ENCODE data around the gene THBS1. TPM values are rescaled to one million over a fixed set of nuclear protein-coding genes. Genes with fewer than 3 reads are reported as not detected.

The THBS1 gene
- total RNA-seq, 2 experiments from 2014 or later = 9.5 to 10.5 TPM

DNA sequence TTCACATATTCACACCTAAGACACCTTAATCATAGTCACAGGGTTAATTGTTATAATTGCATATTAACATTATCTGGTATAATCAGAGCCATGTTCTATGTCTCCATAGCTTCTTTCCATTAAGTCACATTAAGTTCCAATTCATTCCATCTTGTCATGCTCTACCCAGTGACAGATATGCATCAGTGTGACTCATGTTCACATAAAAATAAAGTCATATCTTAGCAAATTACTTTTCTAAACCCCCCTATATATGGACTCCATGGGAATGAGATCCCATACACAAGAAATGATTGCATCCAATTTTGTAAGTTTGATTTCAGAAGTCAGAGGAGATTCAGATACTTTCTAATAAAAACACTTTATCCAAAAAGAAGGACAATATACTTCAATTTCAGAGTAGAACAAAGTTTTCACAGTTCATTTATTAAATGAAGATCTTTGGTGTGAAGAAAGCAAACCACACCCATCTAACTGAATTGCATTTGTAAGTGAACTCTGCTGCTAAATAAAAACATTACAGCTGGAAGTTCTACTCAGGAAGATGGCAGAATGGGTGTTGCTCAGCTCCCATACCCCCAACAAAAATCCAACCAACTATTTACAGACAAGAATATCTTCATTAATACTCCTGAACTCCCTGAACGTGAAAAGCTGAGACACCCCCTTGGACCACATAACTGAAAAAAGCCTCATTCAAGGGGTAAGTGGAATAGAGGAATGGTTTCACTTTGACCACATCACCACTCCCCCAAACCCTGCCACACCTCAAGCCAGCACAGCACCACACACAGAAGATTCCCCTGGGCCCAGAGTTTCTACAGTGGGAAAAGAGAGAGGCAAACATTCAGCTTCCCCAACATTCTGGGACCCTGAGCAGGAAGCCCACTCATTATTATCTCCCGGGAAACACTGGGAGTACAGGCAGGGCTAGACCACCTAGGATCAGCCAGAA is 27.6 kb downstream of the THBS1 start:
- H3K27ac ChIP-seq (ENCODE audit: low read depth in 1 of 2, low read length in 2 of 2) = no peak overlapping the region
- peaks cover 14% of the 10 kb centered on the region for H3K9me3 Mint-ChIP-seq
- no peak for TF ChIP-seq CTCF (IDR thresholded peaks at IDR 0.05)
- no peak overlapping the region for H3K4me3 Mint-ChIP-seq
- ATAC-seq (ENCODE audit: poor library complexity) (no peak), DNase-seq (no peak)
- intact Hi-C loops (cut with DNase I, micrococcal nuclease) = no loop called here
- no peaks in the 10 kb centered on the region for H3K4me1 ChIP-seq (ENCODE audit: insufficient read depth, low read length)
- no peaks in the 10 kb centered on the region for H3K27me3 ChIP-seq (ENCODE audit: control insufficient read depth in 1 of 2, insufficient read depth in 2 of 2, low read length in 2 of 2)
- H3K36me3 ChIP-seq (ENCODE audit: insufficient read depth, low read length) = no peaks in the 10 kb centered on the region
- H3K36me3 Mint-ChIP-seq (ENCODE audit: low read depth) = peaks cover 9% of the 10 kb centered on the region
- H3K4me1 Mint-ChIP-seq (ENCODE audit: low read depth) = no peaks in the 10 kb centered on the region
- H3K27ac Mint-ChIP-seq = no peak overlapping the region
- ChIA-PET POLR2A (no interaction called here), CTCF (interaction anchor here (1.0 kb wide), 1 partner anchor 114 kb away, joined by 3 read pairs; no protein-coding TSS in a partner anchor)
- no peak overlapping the region for H3K4me3 ChIP-seq (ENCODE audit: low read length)
- peaks cover 4% of the 10 kb centered on the region for H3K27me3 Mint-ChIP-seq
- peaks cover 17 to 22% of the 10 kb centered on the region in 2 experiments for H3K9me3 ChIP-seq (ENCODE audit: control insufficient read depth in 1 of 2, insufficient read depth in 1 of 2, low read length in 2 of 2)

DNA sequence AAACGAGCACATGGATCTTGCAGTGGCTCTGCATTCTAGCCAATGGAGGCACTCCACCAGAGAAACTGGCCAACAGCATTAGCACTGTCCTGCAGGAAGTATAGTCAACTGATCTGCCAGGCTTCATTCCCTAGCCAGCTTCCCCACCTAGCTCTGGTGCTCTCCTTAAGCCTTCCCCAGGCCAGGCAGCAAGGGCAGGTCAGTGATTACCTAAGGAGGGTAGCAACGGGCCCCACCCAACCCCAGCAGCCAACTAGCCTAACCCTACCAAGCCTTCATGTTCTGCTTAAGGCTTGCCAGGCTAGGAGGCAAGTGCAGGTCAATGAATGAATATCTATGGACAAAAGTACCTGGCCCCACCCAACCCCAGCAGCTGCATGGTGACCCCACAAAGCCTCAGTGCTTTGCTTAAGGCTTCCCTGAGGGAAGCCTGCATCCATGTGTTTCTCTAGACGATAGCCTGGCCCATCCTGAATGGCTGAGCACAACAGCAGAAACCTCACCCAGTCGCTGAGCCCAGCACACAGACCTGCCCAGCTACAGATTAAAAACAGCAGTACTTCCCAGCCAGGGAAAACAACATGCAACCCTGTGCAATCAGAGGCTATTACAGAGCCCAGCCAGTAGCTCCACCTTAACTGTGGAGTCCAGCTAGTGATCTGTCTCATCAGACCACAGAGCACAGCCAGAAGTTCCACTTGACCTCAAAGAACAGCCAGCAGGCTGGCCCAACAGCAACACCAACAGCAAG is 28.5 kb downstream of the THBS1 start:
- TF ChIP-seq CTCF (IDR thresholded peaks at IDR 0.05) = no peak
- peaks cover 20% of the 10 kb centered on the region for H3K9me3 Mint-ChIP-seq

DNA sequence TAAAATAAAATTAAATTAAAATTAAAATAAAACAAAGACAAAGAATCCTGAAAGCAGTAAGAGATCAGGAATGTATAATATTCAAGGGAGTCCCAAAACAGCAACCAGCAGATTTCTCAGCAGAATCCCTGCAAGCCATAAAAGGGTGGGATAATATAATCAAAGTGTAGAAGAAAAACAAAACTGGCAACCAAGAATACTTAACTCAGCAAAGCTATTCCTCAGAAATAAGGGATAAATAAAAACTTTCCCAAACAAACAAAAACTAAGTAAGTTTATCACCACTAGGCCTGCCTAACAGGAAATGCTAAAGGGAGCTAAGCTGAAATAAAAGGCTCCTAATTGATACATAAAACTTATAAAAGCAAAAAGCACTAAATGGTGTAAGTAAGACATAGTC is 29.8 kb downstream of the THBS1 start:
- POLR2A ChIA-PET = interaction anchor here (1.4 kb wide), 1 partner anchor 15 kb away, joined by 3 read pairs; no protein-coding TSS in a partner anchor
- no peaks in the 10 kb centered on the region for H3K4me1 ChIP-seq (ENCODE audit: insufficient read depth, low read length)
- ATAC-seq (ENCODE audit: poor library complexity) (no peak), DNase-seq (no peak)
- no peak overlapping the region for H3K27ac Mint-ChIP-seq
- no peaks in the 10 kb centered on the region for H3K36me3 ChIP-seq (ENCODE audit: insufficient read depth, low read length)
- no peaks in the 10 kb centered on the region for H3K4me1 Mint-ChIP-seq (ENCODE audit: low read depth)
- H3K27me3 Mint-ChIP-seq = peaks cover 4% of the 10 kb centered on the region
- H3K4me3 Mint-ChIP-seq = no peak overlapping the region
- no peak overlapping the region for H3K4me3 ChIP-seq (ENCODE audit: low read length)
- TF ChIP-seq CTCF (IDR thresholded peaks at IDR 0.05) = no peak
- H3K9me3 Mint-ChIP-seq = peaks cover 22% of the 10 kb centered on the region
- intact Hi-C loops (cut with DNase I, micrococcal nuclease) = no loop called here
- CTCF ChIA-PET = no interaction called here
- H3K9me3 ChIP-seq (ENCODE audit: control insufficient read depth in 1 of 2, insufficient read depth in 1 of 2, low read length in 2 of 2) = peaks cover 20 to 22% of the 10 kb centered on the region in 2 experiments
- H3K27me3 ChIP-seq (ENCODE audit: control insufficient read depth in 1 of 2, insufficient read depth in 2 of 2, low read length in 2 of 2) = no peaks in the 10 kb centered on the region
- peaks cover 9% of the 10 kb centered on the region for H3K36me3 Mint-ChIP-seq (ENCODE audit: low read depth)
- no peak overlapping the region for H3K27ac ChIP-seq (ENCODE audit: low read depth in 1 of 2, low read length in 2 of 2)

More for the DNA sequence above, 28.5 kb downstream of the THBS1 start:
- ChIA-PET CTCF (no interaction called here), POLR2A (no interaction called here)
- intact Hi-C loops (cut with DNase I, micrococcal nuclease) = no loop called here
- Mint-ChIP-seq H3K27ac (no peak overlapping the region), H3K4me3 (no peak overlapping the region), H3K4me1 (ENCODE audit: low read depth) (no peaks in the 10 kb centered on the region), H3K36me3 (ENCODE audit: low read depth) (peaks cover 9% of the 10 kb centered on the region), H3K27me3 (peaks cover 4% of the 10 kb centered on the region)
- Histone ChIP-seq H3K4me1 (ENCODE audit: insufficient read depth, low read length) (no peaks in the 10 kb centered on the region), H3K9me3 (ENCODE audit: control insufficient read depth in 1 of 2, insufficient read depth in 1 of 2, low read length in 2 of 2) (peaks cover 18 to 22% of the 10 kb centered on the region in 2 experiments), H3K4me3 (ENCODE audit: low read length) (no peak overlapping the region), H3K27me3 (ENCODE audit: control insufficient read depth in 1 of 2, insufficient read depth in 2 of 2, low read length in 2 of 2) (no peaks in the 10 kb centered on the region), H3K36me3 (ENCODE audit: insufficient read depth, low read length) (no peaks in the 10 kb centered on the region), H3K27ac (ENCODE audit: low read depth in 1 of 2, low read length in 2 of 2) (no peak overlapping the region)
- no peak for ATAC-seq (ENCODE audit: poor library complexity)
- DNase-seq = no peak

Measured in CD4-positive, alpha-beta T cell (primary cell).